ENCODE data around the gene NKAPL.

GRCh38 chr6:28220257-28221133 is 38.6 kb upstream of the NKAPL start:
- TF ChIP-seq, protein P1, sequence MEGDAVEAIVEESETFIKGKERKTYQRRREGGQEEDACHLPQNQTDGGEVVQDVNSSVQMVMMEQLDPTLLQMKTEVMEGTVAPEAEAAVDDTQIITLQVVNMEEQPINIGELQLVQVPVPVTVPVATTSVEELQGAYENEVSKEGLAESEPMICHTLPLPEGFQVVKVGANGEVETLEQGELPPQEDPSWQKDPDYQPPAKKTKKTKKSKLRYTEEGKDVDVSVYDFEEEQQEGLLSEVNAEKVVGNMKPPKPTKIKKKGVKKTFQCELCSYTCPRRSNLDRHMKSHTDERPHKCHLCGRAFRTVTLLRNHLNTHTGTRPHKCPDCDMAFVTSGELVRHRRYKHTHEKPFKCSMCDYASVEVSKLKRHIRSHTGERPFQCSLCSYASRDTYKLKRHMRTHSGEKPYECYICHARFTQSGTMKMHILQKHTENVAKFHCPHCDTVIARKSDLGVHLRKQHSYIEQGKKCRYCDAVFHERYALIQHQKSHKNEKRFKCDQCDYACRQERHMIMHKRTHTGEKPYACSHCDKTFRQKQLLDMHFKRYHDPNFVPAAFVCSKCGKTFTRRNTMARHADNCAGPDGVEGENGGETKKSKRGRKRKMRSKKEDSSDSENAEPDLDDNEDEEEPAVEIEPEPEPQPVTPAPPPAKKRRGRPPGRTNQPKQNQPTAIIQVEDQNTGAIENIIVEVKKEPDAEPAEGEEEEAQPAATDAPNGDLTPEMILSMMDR (IDR thresholded peaks at IDR 0.05 in 8 of 11, conservative IDR thresholded peaks at IDR 0.05 in 3 of 11): no peak
- TF ChIP-seq POLR2A (IDR thresholded peaks at IDR 0.05) (no peak), POLR2AphosphoS5 (IDR thresholded peaks at IDR 0.05) (no peak)

Measured in spleen (tissue), 7 donors.